Stimulated activated CD4-positive, alpha-beta T cell treated with anti-CD3 and anti-CD28 coated beads, Interleukin-12 subunit alpha, Interleukin-12 subunit beta, amount 100 ng/mL, for 24 hours (primary cell): ENCODE results near the gene TFE3.
A peak's percentile ranks its signal among the peaks of the same experiment; 100 is the strongest.

Source experiments
- DNase-seq, 2 experiments: peaks; one replicate each; pipeline ENCODE4 v3.0.0-alpha.2; 2020; ENCODE audit warnings: low read depth in 2 of 2

The TFE3 gene

DNA sequence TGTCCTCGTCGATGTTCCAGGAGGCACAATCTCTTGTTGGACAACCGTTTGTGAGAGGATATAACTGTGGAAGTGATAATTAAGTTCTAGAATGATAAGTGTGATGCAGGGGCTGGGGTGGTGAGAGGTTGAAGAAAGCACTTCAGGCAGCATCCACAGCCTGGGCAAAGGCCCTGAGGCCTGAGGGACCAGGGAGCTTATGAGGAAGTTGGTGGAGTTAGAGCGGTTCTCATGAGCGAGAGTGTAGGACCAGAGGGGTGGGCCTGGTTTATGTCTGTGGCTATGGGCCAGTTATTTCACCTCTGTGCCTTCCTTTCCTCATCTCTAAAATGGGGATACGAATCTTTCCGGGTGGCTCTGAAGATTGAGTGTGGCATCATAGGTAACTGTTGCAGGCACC lies 18.3 kb upstream of the TFE3 start:
- DNase-seq, result no peak

DNA sequence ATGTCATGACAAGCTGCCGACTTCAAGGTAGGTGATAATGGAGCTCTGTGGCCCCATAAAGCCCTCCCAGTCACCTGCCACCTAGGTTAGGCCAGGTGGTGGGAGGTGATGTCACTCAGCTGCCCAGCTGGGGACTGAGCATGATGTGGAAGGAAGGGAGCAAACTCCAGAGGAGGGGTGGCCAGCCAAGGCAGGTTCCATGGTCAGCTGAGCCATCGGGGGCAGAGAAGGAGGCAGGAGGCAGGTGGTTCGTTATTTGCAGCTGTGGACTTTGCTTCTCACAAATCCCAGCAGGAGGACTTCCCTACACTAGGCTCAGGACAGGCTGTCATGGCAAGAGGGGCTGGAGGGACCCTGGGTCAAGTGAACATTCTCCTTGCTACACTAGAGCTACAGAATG lies 17.8 kb upstream of the TFE3 start:
- DNase-seq, result no peak

DNA sequence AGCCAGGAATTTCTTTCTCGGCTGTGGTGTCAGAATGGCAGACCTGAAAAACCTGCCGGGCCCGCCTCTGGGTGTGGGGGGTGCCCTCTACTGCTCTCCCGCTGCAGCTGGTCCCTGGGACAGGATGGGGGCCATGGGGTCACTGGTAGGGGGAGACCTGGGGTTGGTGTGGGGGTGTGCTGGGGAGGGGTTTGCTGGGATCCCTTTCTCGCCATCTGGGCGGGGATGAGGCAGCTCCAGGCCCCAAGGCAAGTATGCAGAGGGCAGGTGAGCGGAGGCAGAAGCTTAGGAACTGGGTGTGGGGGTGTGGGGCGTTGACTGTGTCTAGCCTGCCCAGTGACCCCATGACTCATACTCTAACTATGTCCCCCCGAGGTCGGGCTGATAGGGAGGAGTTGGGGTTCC lies 16.5 kb upstream of the TFE3 start:
- no peak for DNase-seq

DNA sequence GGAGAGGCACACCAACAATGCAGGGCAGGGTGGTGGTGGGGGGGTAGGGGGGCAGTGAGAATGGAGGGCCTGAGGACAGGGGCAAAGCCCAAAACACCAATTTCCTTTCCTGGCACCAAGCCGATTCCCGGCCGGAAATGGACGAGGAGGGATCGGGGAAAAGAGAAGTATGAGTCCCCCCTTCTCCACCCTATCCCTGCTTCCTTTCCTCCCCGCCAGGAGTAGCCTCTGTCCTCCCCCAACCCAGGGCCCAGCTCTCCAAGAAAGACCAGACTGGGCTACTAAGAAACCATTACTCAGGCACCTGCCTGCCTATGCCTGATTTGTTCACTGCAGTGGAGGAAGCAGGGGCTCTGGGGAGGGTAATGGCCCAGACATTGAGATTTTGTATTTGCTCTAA lies 16.0 kb upstream of the TFE3 start:
- no peak for DNase-seq

DNA sequence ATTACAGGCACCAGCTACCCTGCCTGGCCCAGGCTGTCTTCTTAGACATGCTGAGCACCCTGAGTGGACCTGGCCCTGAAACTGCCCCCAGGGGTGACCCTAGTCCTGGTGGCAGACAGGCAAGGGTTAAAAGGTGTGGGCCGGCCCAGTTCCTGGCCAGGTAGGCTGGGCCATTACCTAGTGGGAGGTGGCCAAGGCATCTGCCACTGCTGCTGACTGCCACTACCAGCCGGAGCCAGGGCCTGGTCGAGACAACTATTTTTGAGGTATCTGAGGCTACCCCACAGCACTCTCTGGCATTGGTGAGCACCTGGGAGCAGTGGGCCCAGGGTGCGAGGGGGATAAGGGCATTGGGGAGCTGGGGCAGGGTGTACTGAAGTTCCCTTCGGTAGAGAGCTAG lies 15.6 kb upstream of the TFE3 start, which contains the start of gene CCDC120:
Gene CCDC120 (plus strand): TSS at position 206 of the 400 bp plus-strand sequence. CDS start 3,043 bp downstream, outside the sequence.
- no peak for DNase-seq

DNA sequence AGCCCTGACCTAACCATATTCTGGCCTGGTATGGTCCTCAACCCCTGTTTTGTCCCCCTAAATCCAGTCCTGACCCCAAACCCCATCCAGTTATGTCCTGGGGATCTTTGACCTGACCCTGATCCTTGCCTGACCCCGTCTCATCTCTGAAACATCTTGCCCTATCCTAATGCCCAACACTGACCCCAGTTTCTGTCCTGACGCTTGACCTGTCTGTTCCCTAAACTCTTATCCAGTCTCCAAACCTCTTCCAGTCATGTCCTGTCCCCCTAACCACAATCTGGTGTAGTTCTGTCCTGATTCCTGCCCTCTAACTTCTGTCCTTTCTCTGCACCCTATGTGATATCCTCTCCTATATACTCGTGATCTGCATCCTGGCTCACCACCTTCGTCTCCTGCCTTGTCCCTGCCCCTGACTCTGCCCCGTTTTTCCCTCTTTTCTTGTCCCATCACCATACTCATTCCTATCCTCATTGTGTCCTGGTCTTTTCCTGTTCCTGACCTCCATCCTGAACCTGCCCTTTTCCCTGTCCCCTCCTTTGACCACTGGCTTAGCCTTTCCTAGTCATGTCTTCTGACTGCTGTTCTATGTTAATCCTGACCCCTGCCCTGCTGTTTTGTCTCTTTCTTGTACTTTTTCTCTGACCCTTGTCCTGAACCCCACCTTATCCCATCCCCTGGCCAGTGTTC lies 11.1 kb upstream of the TFE3 start:
- DNase-seq, result no peak

DNA sequence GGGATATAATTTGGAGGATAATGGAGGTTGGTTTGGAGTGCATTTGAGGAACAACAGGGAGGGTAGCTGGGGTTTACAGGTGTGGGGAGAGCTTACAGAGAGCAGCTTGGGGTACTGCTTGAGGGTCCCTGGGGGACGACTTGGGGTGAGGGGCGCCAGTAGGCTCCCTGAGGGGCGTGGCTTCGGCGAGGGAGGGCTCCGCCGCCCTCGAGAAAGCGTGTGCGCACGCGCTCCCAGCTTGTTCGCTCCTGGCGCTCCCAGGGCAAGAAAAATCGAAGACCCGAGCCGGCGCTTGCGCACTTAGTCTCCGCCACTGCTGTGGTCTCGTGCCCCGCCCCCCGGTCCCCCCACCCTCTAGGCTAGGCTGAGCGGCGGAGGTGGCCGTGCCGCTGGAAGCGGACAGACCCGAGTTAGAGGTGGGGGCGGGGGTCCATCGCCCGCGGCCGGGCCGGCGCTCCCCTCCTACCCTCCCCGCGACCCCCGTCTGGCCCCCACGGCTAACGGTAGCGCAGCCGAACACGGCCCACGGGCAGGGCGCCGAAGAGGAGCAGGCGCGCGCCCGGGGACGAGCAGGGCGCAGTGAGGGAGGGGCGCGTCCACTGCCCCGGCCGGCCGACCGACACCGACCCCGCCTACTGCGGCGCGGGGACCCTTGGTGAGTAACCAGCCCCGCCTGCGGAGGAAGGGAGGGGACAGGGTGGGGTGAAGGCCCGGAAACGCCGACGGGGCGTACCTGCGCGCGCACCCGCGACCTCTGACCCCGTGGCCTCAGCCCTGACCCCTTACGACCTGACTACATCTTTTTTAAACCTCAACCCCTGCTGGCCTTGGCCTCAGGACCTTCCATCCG lies 10.3 kb upstream of the TFE3 start:
- DNase-seq, result peak; percentile 36 to 48

DNA sequence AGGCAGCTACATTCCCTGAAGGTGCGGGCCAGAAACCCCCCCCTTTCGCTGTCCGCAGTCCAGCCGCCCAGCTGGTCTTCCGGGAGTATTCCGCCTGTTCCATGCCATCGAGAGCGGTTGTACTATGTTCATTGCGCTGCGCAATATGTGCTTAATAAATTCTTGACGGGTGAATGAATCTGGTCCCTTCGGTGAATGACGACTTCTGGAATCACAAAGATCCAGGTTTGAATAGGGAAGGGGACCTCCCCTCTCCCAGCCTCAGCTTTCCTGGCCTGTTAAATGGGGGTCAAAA lies 777 bp upstream of the TFE3 start:
- DNase-seq, result no peak

DNA sequence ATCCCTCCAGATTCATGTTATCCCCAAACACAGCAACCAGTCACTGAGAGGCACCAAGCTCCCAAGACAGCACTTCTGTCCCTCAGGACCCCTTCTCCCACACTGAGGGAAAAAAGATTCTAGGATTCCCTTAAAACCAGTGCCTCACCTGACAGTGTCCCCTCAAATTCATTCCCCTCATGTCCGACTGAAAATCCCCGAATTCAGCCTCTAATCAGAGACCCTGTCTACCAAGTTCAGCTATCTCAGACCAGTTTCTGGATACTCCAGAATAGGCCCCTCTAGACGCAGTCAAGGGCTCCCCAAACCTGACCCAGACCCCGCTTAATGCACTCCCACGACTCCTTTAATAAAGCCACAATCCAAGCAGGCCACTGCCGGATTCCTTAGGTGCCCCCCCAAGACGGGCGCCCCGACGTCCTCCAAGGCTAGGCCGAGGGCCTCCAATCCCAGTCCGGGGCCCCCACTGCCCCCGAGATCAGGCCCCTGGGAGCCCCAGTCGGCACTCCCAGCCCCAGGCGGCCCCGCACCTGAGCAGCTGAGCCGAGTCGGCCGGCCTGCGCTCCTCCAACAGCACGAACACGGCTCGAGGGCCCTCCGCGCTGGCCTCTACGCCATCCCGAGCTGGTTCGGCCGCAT lies 457 bp downstream of the TFE3 start:
- DNase-seq, result no peak

DNA sequence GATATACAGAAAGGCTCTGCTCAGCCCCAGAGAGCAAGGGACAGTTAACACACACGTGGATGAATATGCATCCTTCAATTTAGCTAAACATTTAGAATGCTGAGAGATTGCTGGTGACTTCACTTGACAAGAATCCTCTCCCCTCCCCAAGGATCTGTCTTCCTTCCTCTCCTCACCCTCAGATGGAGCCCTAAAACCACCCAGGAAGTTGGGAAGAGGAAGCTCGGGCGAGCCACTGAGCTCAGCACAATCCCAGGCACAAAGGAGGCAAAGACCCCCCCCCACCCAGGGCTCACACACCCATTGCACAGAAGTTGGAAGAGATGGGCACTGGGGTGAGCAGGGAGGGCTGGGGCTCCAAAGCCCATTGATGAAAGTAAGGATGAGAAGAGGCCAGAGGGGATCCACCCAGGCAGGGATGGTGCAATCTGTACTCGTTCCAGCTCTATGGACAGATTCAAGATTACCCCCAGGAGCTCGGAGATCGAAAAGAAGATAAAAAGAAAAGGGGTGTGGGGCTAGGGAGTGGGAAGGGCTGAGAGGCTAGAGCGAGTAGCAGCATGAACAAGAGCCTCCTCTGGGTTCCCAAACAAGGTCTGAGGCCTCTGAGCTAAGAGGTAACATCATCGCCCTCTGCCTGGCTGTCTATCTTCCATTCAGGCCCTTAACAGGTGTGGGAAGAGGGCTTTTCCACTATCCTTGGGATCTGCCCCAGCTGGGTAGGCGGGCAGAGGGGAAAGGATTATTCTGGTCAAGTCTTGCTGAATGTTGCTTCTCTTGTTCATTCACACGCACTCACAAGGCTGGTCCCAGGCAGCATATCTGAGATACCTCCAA lies 1.2 kb downstream of the TFE3 start:
- no peak for DNase-seq

DNA sequence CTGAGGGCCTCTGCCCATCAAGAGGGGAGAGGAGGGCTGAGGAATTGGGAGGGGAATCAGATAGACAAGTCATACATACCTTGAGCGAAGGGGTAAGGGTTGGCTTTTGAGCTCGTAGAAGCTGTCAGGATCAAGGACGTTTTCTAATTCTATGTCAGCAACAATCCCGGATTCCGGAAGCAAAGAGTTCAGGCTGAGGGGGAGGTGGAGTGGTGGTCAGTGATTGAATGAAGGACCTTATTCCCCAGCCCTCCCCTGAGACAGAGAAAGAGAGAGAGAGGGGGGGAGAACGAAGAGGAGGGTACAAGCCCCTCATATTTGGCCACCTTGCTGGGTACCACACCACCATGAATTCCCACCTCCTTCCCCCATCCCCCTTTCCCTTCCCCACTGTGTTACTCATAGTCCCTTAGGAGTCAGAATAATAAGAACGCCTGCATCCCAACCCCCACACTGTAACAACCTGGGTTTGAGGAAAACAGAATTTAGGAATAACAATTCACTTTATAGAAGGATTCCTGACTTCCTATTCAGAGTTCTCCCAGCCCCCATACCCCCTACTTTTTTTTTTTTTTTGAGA lies 2.7 kb downstream of the TFE3 start:
- DNase-seq, result no peak

DNA sequence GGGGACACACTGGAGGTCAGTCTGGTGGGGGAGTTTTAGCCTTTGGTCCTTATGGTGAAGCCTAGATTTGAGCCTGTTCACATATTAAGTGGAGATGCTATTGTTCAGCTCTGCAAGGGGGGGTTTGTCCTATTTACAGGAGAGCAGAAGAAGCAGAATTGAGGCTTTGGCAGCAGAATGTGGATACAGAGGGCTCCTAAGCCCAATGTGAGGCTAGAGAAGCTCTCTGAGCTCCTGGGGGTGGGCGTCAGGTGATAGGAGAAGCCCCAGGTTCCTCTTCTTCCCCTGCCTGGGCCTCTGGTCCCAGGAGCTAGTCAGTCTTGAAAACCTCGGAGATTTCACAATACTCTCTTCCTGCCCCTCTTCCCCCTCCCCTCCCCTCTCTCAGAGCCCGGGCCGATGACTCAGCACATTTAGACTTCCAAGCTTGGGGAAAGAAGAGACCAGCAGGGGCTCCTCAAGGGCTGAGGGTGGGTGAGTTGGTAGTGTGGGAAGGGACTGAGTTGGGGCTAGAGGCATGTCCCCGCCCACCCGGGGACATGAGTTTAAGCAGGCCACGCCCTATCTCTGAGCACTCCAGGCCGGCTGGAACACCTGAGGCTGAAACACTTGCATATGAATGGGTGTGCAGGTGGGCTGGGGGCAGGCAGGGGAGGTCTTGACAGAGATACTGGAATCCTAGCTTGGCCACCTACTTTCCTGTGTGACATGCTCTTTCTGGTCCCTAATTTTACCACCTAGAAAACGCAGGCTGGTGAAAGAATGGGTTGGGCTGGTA lies 3.4 kb downstream of the TFE3 start:
- peak in 1 of 2 experiments; percentile 36 for DNase-seq

DNA sequence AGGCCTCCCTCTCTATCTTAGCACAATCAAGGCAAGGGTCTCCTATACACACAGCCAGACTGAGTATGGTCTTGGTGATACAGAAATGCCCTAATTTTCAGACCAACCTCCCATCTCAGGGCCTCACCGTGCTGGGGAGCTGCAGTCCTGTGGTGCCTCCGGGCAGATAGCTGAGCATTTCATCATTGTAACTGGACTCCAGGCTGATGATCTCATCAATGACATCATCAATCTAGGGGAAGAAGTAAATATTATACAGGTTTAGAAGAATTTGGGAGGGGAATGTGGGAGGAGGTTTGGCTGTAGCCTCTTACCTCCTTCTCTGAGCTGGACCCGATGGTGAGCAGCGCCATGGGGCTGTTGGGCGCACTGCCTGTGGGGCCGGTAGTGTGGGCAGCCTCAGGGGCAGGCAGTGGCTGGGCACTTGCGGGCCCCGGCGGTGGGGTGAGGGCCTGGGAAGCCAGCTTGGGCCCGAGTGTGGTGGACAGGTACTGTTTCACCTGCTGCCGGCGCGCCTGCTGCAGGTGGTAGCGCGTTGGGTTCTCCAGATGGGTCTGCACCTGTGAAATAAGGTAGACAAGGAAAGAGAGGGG lies 5.2 kb downstream of the TFE3 start:
- DNase-seq, result no peak

DNA sequence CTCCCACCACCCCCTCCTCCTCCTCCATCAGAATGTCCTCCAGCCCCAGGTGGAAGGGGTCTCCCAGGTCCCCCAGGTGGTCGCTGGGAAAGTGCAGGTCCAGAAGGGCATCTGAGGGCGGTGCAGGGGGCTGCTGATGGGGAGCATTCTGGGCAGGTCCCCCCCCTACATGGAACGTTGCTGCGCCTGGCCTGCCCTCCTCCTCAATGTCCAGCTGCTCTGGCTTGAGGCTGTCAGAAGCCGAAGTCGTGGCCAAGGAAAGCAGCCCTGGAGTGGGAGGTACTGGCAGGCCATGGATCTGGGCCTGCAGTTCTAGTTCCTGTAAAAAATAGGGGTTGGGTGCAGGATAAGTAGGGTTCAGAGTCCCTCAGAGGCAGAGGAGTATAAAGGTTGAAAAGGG lies 12.9 kb downstream of the TFE3 start:
- no peak for DNase-seq

DNA sequence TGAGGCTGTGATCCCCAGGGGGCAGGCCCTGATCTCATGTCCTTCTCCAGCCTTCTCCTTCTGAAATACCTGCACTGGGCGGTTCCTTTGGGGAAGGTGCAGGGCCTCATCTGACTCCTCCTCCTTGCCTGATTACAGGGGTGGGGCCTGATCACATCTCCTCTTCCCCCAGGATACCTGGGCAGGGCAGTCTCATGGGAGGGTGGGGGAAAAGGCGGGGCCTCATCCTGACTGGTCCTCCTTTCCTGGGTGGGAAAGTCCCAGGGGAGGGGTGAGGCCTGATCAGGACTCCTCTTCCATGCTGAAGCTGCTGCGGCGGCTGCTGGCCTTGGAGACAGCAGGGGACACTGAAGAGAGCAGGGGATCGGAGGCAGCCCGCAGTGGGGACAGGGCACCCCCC lies 13.3 kb downstream of the TFE3 start:
- DNase-seq, result no peak

DNA sequence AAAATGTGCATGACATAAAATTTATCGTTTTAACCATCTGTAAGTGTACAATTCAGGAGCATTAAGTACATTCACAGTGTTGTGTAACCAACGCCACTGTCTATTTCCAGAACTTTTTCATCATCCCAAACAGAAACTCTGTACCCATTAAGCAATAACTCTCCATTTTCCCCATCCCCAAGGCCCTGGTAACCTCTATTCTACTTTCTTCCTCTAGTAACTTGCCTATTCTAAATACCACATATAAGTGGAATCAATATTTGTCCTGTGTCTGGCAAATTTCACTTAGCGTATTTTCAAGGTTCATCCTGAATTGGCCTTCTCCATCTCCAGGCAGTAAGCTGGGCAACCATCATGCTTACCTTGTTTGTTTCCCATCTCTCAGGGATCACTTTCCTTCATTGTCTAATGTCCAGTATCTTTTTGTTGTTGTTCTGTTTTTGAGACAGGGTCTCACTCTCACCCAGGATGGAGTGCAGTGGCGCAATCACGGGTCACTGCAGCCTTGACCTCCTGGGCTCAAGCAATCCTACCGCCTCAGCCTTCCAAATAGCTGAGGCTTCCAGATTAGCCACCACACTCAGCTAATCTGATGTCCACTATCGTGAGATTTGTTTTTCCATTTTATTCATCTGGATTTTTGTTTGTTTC lies 23.4 kb downstream of the TFE3 start:
- no peak for DNase-seq

DNA sequence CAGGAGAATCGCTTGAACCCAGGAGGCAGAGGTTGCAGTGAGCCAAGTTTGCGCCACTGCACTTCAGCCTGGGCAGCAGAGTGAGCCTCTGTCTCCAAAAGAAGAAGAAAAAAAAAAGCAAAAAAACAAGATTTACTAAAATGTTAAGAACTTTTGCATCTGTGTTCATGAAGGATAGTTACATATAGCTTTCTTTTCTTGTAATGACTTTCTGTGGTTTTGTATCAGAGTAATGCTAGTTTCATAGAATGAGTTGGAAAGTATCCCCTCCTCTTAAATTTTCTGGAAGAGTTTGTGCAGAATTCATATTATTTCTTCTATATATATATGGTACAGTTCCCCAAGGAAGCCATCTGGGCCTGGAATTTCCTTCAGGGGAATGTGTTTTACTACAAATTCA lies 24.1 kb downstream of the TFE3 start:
- DNase-seq, result no peak

DNA sequence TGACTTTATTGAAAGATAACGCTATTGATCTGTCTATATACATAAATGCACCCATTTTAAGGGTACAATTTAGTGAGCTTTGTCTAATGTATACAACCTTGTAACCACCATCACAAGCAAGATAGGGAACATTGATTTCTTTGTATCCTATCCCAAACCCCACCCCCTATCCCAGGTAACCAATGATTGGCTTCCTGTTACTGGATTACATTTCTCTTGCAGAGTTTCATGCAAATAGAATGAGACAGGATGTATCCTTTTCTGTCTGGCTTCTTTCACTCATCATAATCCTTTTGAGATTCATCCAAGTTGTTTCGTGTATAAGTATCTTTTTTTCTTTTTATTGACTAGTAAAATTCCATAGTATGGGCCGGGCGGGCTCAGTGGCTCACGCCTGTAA lies 39.5 kb downstream of the TFE3 start:
- no peak for DNase-seq

DNA sequence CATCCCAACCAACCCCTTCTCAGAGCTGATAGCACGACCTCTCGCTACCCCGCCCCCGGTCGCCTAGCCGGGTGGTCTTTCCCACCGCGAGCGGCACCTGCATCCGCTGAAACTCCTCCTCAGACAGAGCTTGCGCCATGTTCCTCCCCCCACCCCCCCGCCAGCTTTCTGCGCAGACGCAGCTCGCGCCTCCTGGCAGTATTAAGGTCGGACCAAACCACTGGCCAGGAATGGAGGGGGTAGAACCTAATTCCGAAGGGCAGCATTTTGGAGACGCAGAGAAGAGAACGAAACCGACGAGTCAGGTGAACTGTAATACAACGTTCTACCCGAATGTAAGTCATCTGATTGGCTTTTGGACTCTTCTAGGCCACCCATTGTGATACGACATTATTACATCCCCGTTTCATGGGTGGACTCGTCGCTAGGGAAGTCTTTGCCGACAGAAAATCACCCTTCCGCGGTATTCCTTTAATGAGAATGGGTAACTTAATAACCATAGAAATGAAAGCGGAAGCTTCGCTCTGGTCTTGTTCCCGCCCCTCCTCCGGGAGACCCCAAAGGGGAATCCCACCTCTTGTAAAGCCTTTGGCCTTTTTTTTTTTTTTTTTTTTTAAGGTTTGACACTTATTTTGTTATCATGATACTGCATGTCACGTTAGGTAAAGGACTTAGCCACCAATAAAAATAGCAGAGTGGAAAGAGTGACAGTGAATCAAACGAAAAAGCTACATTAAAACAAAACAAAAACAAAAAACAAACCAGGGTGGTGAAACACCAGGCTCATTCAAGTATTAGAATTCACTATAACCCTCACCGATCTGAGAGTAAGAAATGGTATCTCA lies 40.8 kb downstream of the TFE3 start, which contains the start of gene GRIPAP1:
Gene GRIPAP1 (minus strand): TSS at position 174 of the 845 bp plus-strand sequence. CDS start 35 bp downstream, at position 139.
- DNase-seq, result peak; percentile 41 to 49
